Limb (tissue), 2 donors: ENCODE measurements around the gene RMDN2.

Experiments used
- DNase-seq, 2 donors: peaks; one replicate each; pipeline ENCODE4 v3.0.0-alpha.2; 2016; ENCODE audit errors: extremely low spot score in 2 of 2

The RMDN2 gene

DNA sequence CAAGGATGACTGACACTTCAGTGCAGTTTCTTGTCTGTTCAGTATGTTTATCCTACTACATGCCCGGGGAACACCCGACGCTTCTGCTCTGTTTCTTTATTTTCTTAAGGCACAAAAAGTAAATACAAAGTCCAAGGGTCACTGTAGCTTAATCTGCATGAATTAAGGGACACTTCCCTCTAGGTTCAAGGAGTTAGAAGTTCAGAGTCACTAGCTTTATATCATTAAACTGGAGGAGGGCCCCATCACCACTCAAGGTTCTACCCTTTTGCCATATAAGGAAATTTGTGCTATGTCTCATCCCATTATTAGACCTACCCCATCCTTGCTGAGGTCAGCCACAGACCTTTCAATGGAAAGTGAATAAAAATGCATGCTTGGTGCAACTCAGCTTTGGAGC is 27.6 kb upstream of the RMDN2 start:
- no peak for DNase-seq

DNA sequence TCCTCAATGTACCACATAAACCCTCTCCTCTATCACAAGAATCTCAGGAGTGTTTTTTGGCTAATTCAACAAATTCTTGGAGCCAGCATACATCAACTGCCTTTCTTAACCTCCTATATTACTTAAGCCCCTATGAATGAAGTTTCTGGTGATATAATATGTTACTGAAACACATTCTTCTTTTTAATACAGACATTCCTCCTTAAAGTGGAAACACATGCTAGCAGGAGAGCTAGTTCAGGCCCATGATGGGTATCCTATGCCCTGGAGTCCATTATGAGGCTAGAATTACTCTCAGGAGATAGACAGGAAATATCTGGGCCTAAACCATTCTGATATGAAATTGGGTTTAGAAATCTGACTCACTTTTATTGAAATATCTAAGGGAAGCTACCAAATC is 26.6 kb upstream of the RMDN2 start:
- DNase-seq, result no peak

DNA sequence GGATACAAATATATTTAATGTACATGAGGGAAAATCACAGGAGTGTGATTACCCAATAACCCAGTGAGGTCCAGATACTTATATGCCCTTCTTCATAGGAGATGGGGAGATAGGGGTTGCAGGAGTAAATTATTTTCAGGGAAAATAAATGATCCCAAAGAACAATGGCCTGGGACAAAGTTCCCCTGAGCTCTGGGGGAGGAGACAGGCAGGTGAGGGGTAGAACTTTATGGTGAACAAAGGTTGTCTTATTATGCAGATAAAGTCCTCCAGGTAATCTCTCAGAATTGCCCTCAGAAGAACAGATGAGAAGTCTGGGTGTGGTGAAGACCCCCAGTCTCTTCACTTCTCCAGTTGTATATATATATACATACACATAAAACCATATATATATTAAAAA is 22.1 kb upstream of the RMDN2 start:
- DNase-seq, result no peak

DNA sequence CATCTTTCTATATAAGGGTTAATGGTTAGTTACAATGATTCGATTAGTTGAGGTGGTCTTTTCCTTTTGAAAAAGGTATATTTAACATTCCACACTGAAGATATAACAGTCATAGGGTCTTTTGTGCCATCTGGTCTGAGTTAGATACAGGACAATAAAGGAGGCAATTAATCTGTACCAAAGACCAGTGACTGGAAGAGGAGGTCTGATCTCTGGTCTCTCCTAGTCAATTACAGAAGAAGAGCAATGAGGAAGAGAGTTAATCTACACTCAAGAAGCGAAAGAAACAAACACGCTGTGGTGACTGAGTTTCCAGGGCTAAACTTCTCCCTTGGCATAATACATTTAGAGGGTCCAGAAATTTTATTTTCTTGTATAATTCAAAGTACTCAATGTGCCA is 20.7 kb upstream of the RMDN2 start:
- DNase-seq, result no peak

DNA sequence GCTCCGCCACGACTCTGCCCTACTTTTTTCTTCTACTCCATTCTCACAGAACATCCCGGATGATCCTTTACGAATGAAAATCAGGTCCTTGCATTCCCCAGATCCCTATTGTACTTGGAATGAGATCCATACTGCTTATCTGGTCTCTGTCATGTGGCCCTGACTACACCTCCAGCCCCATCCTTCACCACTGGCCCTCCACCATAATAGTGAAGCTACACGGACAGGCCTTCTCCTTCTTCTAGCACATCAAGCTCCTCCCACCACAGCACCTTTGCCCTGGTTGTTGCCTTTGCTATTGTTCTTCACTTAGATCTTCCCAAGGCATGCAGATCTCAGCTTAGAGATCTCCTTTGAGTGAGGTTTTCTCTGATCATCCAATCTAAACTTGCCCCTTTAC is 20.1 kb upstream of the RMDN2 start:
- no peak for DNase-seq

DNA sequence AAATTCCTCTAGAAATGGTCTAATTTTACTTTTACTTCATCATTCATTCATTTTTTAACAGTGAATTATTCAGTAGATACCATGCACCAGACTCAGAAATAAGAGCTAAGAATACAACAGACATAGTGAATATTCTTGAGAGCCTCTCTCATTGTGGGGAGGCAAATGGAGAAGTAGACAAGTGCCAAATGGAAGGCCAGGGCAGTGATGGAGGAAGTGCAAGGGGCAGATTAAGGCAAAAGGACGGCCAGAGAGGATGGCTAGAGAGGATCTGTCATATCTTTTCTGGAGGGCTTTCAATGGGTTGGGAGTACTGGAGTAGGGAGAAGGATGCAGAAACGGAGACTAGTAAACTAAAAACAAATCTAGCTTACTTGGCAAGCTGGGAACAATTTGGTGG is 19.0 kb upstream of the RMDN2 start:
- DNase-seq, result no peak

DNA sequence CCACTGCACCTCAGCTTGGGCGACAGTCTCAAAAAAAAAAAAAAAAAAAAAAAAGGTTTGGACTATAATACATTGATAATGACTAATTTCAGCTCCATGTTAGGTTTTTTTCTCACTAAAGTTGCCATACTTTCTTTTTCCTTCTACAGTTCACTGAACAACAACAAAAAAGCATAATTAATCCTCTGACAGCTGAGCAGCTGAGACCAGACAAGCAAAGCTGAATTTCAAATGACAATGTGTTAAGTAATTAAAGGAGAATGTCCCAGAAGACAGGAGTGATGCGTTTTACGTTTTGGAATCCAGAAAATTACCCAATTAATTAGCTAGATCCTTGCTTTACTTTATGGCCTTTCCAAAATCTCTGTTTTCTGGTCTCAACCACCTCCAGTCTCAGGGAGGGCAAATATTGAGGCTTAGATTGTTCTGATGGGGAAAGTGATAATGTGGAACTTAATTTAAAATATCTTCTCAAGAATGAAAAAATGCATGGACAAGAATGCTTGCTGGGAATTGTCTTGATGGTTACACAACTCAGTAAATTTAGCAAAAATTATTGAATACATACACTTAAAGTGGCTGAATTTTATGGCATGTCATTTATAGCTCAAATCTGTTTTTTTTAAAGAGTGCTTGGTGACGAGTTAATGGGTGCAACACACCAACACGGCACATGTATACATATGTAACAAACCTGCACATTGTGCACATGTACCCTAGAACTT is 17.4 kb upstream of the RMDN2 start:
- no peak for DNase-seq

DNA sequence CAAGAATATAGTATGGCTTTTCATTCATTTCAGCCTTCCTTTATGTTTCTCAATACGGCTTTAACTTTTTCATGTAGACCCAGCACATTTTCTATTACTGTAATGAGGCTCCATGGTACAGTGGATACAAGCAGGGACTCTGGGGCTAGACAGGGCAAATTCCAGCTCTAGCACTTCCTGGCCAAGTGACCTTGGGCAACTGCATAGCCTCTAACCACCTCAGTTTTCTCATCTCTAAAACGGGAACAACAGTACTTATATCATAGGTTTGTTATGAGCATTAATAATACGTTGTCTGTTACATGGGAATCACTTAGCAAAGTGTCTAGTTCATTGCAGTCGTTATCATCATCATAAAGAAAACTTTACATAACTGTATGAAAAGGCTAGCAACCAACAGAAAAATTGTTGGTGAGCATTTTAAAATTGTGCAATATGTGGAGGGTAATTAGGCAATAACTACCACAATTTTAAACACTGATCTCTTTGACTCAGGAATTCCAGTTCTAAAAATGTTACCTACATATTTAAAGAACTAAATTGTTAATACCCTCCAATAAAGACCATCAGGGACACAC is 13.7 kb upstream of the RMDN2 start:
- no peak for DNase-seq

DNA sequence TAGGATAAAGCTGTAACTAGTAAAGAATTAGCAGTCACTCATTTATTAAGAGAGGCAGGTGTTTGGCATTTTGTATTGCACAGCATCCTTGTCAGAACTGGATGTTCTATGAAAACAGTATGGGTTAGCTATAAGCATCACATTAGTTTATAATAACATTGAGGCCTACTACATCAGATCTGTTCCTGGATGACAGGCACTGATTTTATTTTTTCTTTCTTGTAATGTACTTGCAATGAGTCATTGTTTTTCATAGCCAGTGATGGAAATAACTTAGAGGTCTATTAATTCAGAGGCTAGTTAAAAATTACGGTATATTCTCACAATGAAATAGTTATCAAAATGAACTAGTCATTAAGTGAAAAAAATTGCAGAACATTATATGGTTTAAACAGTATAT is 13.0 kb upstream of the RMDN2 start:
- no peak for DNase-seq

DNA sequence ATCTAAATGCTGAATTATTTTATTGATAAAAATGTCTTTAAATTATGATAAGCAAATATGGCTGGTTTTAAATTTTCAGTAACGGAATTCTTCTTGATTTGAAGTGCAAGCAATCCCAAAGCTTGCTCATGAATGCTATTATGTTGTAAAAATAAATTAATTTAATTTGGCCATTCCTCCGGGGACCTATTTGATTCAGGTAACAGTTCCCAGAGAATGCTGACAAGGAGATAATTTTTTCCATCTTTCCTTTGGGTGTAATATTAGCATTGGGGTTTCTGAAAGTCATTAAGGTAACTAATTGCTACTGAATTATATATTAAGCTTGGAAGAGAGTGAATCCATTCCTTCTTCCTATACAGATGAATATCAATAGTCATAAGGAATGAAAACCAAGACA is 12.5 kb upstream of the RMDN2 start:
- DNase-seq, result no peak

DNA sequence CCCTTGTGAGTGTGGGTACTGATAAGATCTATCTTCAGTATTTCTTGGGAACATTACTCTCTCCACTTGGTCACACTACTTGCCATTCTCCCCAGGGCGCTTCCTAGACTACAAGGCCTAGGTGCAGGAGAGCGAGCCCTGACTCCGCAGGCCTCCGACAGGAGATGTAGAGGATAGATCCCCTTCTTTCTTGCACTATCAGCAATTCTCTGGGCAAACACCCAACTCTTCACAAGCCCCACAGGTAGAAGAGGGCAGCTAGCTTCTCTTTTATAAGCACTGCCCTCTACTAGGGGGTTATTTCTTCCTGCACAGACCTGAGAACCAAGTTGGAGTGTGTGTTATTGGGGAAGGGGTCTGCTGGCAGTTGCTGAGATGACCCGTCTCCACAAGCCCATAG is 10.7 kb upstream of the RMDN2 start:
- DNase-seq, result no peak

DNA sequence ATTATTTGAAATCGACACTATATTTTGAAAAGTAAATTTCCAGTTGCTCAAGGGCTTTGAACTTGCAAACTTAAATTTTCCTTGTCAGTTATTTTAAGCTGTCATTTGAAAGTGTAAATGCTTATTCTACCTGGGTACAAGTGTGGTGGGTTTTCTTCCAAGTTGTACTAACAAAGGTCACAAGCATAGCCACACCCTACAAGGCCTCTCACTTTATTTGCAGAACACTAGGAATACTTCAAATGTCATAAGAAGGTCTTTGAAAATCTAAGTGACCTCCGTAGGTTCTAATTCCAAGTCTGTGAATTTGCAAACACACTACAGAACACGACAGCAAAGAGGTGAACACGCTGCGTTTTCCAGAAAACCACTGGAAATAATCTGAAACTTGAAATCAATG is 9.3 kb upstream of the RMDN2 start:
- DNase-seq, result no peak

DNA sequence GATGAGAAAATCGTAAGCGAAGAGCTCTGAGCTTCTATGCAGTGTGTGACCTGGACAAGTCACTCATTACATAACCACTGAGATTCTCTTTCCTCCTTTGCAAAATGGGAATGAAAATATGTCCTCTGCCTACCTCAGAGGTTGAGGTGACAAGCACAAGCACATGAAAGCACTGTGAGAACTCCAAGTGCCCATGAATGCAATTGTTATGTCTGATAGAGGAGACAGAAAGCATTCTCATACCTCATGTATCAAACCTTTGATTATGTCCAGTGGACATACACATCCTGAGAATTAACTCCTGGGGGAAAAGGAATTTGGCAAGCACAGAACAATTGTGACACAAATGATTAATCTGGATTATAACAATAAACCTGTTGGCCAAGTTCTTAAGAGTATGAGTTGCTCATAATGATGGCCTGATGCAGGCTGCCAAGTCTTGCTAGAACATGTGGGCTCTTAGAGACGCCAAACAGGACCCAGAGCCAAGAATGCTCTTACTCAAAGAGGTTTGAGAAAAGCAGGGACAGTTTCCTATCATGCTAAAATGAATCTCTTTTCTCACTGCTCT is 8.5 kb upstream of the RMDN2 start:
- no peak for DNase-seq

DNA sequence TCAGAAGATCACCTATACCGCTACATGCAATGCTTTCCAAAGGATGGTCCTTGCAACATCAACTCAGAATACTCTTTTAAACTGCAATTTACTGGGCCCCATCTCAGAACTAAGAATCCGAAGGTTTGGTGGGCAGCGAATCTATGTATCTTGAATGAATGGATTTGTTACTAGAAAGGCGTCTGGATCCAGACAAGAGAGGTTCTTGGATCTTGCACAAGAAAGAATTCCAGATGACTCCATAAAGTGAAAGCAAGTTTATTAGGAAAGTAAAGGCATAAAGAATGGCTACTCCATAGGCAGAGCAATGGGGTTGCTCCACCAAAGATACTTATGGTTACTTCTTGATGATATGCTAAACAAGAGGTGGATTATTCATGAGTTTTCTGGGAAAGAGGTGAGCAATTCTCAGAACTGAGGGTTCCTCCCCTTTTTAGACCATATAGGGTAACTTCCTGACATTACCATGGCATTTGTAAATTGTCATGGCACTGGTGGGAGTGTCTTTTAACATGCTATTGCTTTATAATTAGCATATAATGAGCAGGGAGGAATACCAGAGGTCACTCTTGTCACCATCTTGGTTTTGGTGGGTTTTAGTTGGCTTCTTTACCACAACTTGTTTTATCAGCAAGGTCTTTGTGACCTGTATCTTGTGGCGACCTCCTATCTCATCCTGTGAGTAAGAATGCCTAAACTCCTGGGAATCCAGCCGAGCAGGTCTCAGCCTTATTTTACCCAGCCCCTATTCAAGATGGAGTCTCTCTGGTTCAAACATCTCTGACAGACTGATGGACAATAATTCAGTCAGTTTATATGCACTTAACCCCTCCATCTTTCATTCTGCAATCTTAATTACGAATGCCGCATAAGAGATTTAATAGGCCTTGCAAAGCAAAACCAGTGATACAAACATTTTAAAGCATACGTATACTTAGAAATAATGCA is 7.5 kb upstream of the RMDN2 start:
- no peak for DNase-seq

DNA sequence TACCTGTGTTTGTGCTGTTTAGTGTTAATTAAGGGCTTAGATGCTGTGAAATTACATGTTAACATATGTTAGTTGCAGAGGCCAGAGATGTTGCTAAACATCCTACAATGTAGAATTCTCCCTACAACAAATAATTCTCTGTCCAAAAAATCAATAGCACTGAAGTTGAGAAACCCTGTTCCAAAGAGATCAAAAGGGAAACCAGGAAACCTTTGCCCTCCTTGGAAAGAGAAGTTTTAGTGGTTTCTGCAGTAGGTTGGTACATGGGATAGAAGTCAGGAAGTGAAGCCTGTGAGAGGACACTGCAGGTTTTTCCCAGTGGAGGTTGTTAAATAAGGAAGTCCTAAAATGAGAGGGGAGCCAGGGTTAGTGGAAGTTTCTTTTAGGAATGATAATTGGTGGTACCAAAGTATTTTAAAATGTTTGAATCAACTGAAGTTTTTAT is 6.3 kb upstream of the RMDN2 start:
- DNase-seq, result no peak

DNA sequence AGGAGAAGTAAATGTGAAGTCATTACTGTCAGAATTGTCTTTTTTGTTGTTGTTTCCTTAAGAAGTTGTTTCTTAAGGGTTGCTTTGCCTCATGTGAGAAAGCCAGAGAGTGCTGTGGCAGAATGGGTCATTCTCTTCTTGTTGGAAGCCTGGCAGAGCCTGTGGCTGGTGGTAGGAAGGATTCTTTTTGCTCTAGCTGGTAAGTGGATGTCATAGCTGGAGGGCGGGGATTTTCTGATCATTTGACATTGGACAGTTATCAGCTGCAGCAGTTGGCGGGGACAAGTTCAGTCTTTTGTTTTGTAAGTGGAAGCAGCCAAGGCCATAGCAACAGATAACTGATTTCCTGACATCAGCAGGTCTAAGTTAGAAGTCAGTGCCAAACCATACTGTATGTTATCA is 5.5 kb upstream of the RMDN2 start:
- no peak for DNase-seq

DNA sequence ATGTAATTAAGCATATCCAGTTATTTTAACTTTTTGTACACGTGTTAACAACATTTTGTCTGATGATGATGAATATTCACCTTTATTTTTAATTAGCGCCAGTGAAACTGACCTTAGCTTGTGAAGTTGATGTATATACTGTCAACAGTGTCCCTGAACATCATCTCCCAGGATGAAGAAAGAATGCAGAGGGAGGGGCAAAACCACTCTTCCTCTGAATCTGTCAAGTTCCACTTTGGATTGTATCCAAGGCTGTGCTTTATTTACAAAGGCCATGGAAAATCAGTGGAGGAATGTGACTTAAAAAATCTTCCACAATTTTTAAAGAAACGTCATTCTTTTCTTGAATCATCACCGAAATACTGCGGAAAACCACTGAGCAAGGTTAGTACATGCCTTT is 4.5 kb upstream of the RMDN2 start:
- DNase-seq, result no peak

DNA sequence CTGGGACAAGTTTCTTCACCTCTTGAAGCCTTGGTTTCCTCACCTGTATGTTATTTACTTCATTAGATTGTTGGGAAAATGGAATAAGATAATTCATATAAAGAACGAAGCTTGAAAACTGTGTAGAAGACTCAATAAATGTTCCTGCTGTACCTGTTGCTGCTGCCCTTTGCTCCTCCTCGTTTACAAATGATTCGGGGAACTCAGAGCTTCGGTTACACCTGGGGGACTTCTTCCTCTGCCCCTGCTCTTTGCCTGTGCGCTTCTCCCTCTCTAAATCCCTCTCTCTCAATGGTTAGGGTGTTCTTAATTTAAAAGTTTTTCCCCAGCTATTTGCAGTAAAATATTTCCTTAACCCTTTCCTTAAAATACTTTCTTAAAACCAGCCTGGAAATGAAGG is 3.3 kb upstream of the RMDN2 start:
- DNase-seq, result no peak

DNA sequence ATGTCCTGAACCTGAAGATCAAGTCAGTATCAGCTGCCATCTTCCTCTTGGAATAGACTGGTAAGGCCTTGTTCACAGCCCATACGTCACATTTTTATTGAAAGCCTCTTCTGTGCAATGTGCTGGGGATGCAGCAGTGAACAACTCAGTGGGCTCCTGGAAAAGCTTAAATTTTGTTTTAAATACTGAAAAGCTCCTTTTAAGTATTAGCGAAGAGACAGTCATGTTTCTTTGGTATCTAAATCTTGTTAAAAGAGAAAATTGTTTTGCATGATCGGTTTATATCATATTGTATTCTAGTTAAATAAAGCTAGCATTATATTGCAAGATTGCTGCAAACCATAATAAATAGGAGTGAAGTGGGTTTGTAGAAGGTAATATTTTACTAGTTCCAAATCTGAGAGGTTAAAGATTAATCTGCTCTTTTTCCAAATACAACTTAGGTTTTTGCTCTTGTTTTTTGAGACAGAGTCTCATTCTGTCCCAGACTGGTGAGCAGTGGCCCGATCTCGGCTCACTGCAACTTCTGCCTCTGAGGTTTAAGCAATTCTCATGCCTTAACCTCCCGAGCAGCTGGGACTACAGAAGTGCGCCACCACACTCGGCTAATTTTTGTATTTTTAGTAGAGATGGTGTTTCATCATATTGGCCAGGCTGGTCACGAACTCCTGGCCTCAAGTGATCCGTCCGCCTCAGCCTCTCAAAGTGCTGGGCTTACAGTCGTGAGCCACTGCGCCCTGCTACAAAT is 1.6 kb upstream of the RMDN2 start:
- DNase-seq, result no peak

DNA sequence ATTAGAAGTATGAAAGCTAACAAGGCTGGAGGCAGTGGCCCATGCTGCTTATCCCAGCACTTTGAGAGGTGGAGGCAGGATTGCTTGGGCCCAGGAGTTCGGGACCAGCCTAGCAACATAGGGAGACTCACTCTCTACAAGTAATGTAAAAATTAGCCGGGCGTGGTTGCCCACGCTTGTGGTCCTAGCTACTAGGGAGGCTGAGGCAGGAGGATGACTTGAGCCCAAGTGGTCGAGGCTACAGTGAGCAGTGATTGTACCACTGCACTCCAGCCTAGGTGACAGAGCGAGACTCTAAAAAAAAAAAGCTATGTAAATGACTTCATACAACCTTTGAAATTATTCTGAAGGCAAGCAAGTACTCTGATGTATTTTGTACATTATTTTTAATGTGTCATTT is 1.5 kb downstream of the RMDN2 start:
- no peak for DNase-seq

DNA sequence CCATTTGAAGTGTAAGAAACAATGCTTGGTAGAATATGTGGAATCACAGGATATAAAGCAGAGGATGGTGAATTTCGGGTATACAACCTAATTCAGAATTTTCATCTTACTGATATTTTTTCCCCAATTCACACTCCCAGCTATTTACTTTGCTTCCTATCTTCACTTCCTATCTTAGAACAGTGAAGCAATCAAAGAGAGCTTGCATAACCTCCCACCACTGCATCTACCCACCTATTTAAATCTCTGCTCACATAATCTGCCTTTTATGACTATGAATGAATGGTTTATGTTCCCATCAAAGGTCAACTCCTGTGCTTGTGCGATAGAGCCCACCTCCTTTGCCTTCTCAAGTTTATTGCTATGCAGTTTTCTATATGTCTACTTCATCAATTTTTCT is 3.3 kb downstream of the RMDN2 start:
- no peak for DNase-seq
